SU-DHL-6 (cell line): ENCODE data around the gene ZNF629.

Experiments
- CTCF ChIP-seq: fragments of 200-600 bp; sonication (generic); IDR thresholded peaks from one replicate; pipeline ENCODE4 v1.5.1; 2017; ENCODE audit warnings: antibody characterized with exemption, mild to moderate bottlenecking, low read length, moderate library complexity; ENCODE audit not compliant: insufficient read depth, poor library complexity, severe bottlenecking
- EZH2phosphoT487 ChIP-seq: fragments of 200-600 bp; sonication (generic), shearing (Covaris generic); conservative IDR thresholded peaks from 2 replicates; pipeline ENCODE4 v1.6.1; 2018; ENCODE audit warnings: mild to moderate bottlenecking, antibody characterized with exemption, low read length, moderate library complexity, mixed read lengths

- no peak for TF ChIP-seq CTCF
- TF ChIP-seq EZH2phosphoT487, result no peak
These were observed 18.3 kb downstream of the ZNF629 start for GRCh38 chr16:30768583-30769181.
